Measurements from ENCODE around the gene ST6GAL1.

ST6GAL1 gene

DNA sequence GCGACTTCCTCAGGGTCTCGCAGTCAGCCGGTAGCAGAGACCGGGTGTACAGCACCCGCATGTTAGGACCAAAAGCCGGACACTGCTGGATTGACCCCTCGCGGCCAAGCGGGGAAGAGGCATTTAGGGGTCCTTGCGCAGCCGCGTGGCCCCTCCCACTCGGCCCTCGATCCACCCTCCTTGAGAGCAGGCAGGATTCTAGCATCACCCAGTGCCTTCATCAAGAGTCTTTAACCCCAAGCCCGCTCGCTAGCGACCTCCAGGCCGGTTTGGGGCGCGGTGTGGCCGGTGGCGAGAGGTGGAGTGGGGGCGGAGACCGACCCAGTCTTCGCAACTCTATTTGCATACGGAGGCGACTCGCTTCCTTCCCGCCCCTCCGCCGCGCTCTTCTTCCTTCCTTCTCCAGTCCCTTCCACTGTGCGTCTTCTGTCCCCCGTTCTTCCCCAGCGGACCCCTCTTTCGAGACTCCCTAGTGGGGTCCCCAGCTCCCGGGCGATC, at the start of gene ST6GAL1:
ST6GAL1 (plus strand) TSS at position 384 of the 498 bp plus-strand sequence. CDS start 112,178 bp downstream, outside the sequence.
- TF ChIP-seq EP300 (IDR thresholded peaks at IDR 0.05; ENCODE audit: borderline replicate concordance) (no peak), USF1 (IDR thresholded peaks at IDR 0.05) (no peak), NFIC (IDR thresholded peaks at IDR 0.05) (no peak), FOXM1 (IDR thresholded peaks at IDR 0.05; ENCODE audit: borderline replicate concordance, low read depth) (no peak), MAX (IDR thresholded peaks at IDR 0.05) (no peak), YY1 (IDR thresholded peaks at IDR 0.05; ENCODE audit: low read depth) (no peak), CREB1 (IDR thresholded peaks at IDR 0.05; ENCODE audit: low read depth) (no peak), TAF1 (IDR thresholded peaks at IDR 0.05; ENCODE audit: low read depth) (no peak), RAD21 (IDR thresholded peaks at IDR 0.05; ENCODE audit: low read depth) (no peak), TCF12 (IDR thresholded peaks at IDR 0.05; ENCODE audit: low read depth) (no peak), EGR1 (IDR thresholded peaks at IDR 0.05) (no peak), CEBPB (IDR thresholded peaks at IDR 0.05) (no peak), ZBTB7A (IDR thresholded peaks at IDR 0.05; ENCODE audit: low read depth) (no peak), TEAD4 (IDR thresholded peaks at IDR 0.05) (no peak)
- TF ChIP-seq, protein P1, sequence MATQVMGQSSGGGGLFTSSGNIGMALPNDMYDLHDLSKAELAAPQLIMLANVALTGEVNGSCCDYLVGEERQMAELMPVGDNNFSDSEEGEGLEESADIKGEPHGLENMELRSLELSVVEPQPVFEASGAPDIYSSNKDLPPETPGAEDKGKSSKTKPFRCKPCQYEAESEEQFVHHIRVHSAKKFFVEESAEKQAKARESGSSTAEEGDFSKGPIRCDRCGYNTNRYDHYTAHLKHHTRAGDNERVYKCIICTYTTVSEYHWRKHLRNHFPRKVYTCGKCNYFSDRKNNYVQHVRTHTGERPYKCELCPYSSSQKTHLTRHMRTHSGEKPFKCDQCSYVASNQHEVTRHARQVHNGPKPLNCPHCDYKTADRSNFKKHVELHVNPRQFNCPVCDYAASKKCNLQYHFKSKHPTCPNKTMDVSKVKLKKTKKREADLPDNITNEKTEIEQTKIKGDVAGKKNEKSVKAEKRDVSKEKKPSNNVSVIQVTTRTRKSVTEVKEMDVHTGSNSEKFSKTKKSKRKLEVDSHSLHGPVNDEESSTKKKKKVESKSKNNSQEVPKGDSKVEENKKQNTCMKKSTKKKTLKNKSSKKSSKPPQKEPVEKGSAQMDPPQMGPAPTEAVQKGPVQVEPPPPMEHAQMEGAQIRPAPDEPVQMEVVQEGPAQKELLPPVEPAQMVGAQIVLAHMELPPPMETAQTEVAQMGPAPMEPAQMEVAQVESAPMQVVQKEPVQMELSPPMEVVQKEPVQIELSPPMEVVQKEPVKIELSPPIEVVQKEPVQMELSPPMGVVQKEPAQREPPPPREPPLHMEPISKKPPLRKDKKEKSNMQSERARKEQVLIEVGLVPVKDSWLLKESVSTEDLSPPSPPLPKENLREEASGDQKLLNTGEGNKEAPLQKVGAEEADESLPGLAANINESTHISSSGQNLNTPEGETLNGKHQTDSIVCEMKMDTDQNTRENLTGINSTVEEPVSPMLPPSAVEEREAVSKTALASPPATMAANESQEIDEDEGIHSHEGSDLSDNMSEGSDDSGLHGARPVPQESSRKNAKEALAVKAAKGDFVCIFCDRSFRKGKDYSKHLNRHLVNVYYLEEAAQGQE (IDR thresholded peaks at IDR 0.05; ENCODE audit: low read depth), result no peak

DNA sequence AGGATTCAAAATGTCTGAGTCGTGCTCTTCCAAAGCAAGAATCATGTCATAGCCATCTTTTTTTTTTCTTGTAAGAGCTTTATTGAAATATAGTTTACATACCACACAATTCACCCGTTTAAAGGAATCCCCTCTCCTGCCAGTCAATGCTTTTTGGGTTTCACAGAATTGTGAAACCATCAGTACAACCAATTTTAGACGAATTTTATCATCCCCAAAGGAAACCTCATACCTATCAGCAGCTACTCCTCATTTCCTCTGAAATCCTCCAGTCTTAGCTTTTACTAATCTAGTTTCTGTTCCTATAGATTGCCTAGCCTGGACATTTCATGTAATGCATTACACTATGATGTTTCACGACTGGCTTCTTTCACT, 48.2 kb upstream of the ST6GAL1 start:
- TF ChIP-seq MAX (IDR thresholded peaks at IDR 0.05) (no peak), EP300 (IDR thresholded peaks at IDR 0.05; ENCODE audit: borderline replicate concordance) (no peak), TEAD4 (IDR thresholded peaks at IDR 0.05) (no peak), EGR1 (IDR thresholded peaks at IDR 0.05) (no peak), FOXM1 (IDR thresholded peaks at IDR 0.05; ENCODE audit: borderline replicate concordance, low read depth) (no peak), TCF12 (IDR thresholded peaks at IDR 0.05; ENCODE audit: low read depth) (no peak), NFIC (IDR thresholded peaks at IDR 0.05) (no peak), TAF1 (IDR thresholded peaks at IDR 0.05; ENCODE audit: low read depth) (no peak), ZBTB7A (IDR thresholded peaks at IDR 0.05; ENCODE audit: low read depth) (no peak), USF1 (IDR thresholded peaks at IDR 0.05) (no peak), YY1 (IDR thresholded peaks at IDR 0.05; ENCODE audit: low read depth) (no peak), RAD21 (IDR thresholded peaks at IDR 0.05; ENCODE audit: low read depth) (no peak), CEBPB (IDR thresholded peaks at IDR 0.05) (no peak), CREB1 (IDR thresholded peaks at IDR 0.05; ENCODE audit: low read depth) (no peak)
- TF ChIP-seq, protein P1 (IDR thresholded peaks at IDR 0.05; ENCODE audit: low read depth), result no peak

DNA sequence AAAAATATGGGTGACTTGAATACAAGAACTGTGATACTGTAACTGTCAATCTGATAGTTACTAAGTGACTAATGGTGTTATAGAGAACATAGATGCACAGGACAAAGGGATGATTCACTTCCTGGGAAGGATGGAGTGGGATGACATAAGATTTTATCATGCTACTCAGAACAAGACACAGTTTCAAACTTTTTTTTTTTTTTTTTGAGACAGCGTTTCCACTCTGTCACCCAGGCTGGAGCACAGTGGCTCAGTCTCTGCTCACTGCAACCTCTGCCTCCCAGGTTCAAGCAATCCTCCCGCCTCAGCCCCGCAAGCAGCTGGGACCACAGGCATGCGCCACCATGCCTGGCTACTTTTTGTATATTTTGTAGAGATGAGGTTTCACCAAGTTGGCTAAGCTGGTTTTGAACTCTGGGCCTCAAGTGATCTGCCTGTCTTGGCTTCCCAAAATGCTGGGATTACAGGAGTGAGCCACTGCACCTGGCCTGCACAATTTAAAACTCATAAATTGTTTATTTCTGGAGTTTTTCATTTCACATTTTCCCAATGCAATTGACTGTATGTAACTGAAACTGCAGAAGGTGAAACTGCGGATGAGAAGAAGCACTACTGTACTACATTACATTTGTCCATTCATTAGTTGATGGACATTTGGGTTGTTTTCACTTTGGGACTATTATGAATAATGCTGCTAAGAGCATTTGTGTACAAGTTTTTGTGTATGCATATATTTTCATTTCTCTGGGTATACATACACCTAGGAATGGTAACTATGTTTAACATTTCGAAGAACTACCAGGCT, 47.2 kb upstream of the ST6GAL1 start:
- TF ChIP-seq TAF1 (IDR thresholded peaks at IDR 0.05; ENCODE audit: low read depth) (no peak), FOXM1 (IDR thresholded peaks at IDR 0.05; ENCODE audit: borderline replicate concordance, low read depth) (no peak), CEBPB (IDR thresholded peaks at IDR 0.05) (no peak), TEAD4 (IDR thresholded peaks at IDR 0.05) (no peak), USF1 (IDR thresholded peaks at IDR 0.05) (no peak), ZBTB7A (IDR thresholded peaks at IDR 0.05; ENCODE audit: low read depth) (no peak), NFIC (IDR thresholded peaks at IDR 0.05) (no peak), MAX (IDR thresholded peaks at IDR 0.05) (no peak), EP300 (IDR thresholded peaks at IDR 0.05; ENCODE audit: borderline replicate concordance) (no peak)
- TF ChIP-seq, protein P1 (IDR thresholded peaks at IDR 0.05; ENCODE audit: low read depth), result no peak

Measured in Ishikawa (cell line).